GM23338 (cell line): ENCODE results near the gene ZFR2. TPM values are rescaled to one million over a fixed set of nuclear protein-coding genes. Genes with fewer than 3 reads are reported as not detected.

Experiments used
- ATAC-seq: fragments of 200-7000 bp; cut with Tn5 transposase; 3 replicates; pipeline ENCODE4 v1.9.1; 2020
- DNase-seq: peaks from one replicate; pipeline ENCODE4 v3.0.0-alpha.2; 2015; ENCODE audit warnings: low spot score
- H2AFZ ChIP-seq: fragments of 200-600 bp; sonication (generic); 2 replicates; pipeline ENCODE4 v1.8.0; 2016; ENCODE audit warnings: antibody characterized with exemption, mild to moderate bottlenecking, moderate library complexity
- H3F3A ChIP-seq: fragments of 200-600 bp; sonication (generic); replicated peaks from 2 replicates; pipeline ENCODE4 v1.8.0; 2017; ENCODE audit warnings: antibody characterized with exemption, mixed run types, low read depth
- H3K27ac ChIP-seq: fragments of 200-600 bp; sonication (generic); 2 replicates; pipeline ENCODE4 v1.6.1; 2016; ENCODE audit warnings: low read depth
- H3K27me3 ChIP-seq: fragments of 200-600 bp; sonication (generic); 2 replicates; pipeline ENCODE4 v1.8.0; 2016; ENCODE audit warnings: mild to moderate bottlenecking, mixed run types, moderate library complexity; ENCODE audit not compliant: insufficient read depth
- H3K36me3 ChIP-seq: fragments of 200-600 bp; sonication (generic); 2 replicates; pipeline ENCODE4 v1.8.0; 2016; ENCODE audit warnings: mild to moderate bottlenecking; ENCODE audit not compliant: insufficient read depth
- H3K4me1 ChIP-seq: fragments of 200-600 bp; sonication (generic); 2 replicates; pipeline ENCODE4 v1.8.0; 2016; ENCODE audit warnings: mild to moderate bottlenecking, moderate library complexity; ENCODE audit not compliant: insufficient read depth
- H3K4me2 ChIP-seq: fragments of 200-600 bp; sonication (generic); 2 replicates; pipeline ENCODE4 v1.7.1; 2017; ENCODE audit warnings: mixed run types
- H3K4me3 ChIP-seq: fragments of 200-600 bp; sonication (generic); 2 replicates; pipeline ENCODE4 v1.6.1; 2016; ENCODE audit warnings: mixed run types
- H3K79me2 ChIP-seq: fragments of 200-600 bp; sonication (generic); replicated peaks from 2 replicates; pipeline ENCODE4 v1.8.0; 2017; ENCODE audit warnings: mild to moderate bottlenecking; ENCODE audit not compliant: insufficient read depth
- H3K9me2 ChIP-seq: fragments of 200-600 bp; sonication (generic); 2 replicates; pipeline ENCODE4 v1.8.0; 2017; ENCODE audit not compliant: insufficient read depth
- H4K20me1 ChIP-seq: fragments of 200-600 bp; sonication (generic); replicated peaks from 2 replicates; pipeline ENCODE4 v1.8.0; 2017; ENCODE audit warnings: mild to moderate bottlenecking; ENCODE audit not compliant: insufficient read depth
- H3K27ac Mint-ChIP-seq: 2 replicates; pipeline ENCODE4 v1.8.0; 2020; ENCODE audit warnings: inconsistent platforms, mild to moderate bottlenecking, moderate library complexity, mixed read lengths
- H3K27me3 Mint-ChIP-seq: 3 replicates; pipeline ENCODE4 v1.8.0; 2022; ENCODE audit warnings: low read depth, mild to moderate bottlenecking, moderate library complexity, mixed read lengths, inconsistent platforms; ENCODE audit not compliant: insufficient read depth, poor library complexity
- H3K36me3 Mint-ChIP-seq: 3 replicates; pipeline ENCODE4 v1.8.0; 2021; ENCODE audit warnings: low read depth, mild to moderate bottlenecking, inconsistent platforms, moderate library complexity, mixed read lengths
- H3K4me1 Mint-ChIP-seq: 3 replicates; pipeline ENCODE4 v1.8.0; 2020; ENCODE audit warnings: mild to moderate bottlenecking, inconsistent platforms, mixed read lengths
- H3K4me3 Mint-ChIP-seq: 3 replicates; pipeline ENCODE4 v1.8.0; 2021; ENCODE audit warnings: moderate library complexity, mild to moderate bottlenecking, inconsistent platforms, mixed read lengths
- H3K9me3 Mint-ChIP-seq: 3 replicates; pipeline ENCODE4 v1.8.0; 2020; ENCODE audit warnings: moderate library complexity, mild to moderate bottlenecking, inconsistent platforms, mixed read lengths
- CTCF ChIP-seq, 2 experiments: fragments of 200-600 bp in 1 of 2; sonication (generic) in 1 of 2; conservative IDR thresholded peaks; 2 replicates each; pipeline versions ENCODE4 v1.5.1 to v1.6.1; 2016 to 2017; ENCODE audit warnings: antibody characterized with exemption in 2 of 2, low read depth in 2 of 2, mild to moderate bottlenecking in 2 of 2, moderate library complexity in 1 of 2
- EZH2phosphoT487 ChIP-seq: fragments of 200-600 bp; sonication (generic); IDR thresholded peaks from one replicate; pipeline ENCODE4 v1.8.1; 2018; ENCODE audit warnings: antibody characterized with exemption; ENCODE audit not compliant: unreplicated experiment
- JUNB ChIP-seq: IDR thresholded peaks from one replicate; pipeline ENCODE4 v1.6.1; 2016; ENCODE audit warnings: antibody characterized with exemption; ENCODE audit not compliant: unreplicated experiment
- POLR2AphosphoS5 ChIP-seq: IDR thresholded peaks from 2 replicates; pipeline ENCODE4 v1.6.1; 2016; ENCODE audit warnings: antibody characterized with exemption, low read depth
- REST ChIP-seq: IDR thresholded peaks from one replicate; pipeline ENCODE4 v1.6.1; 2018; ENCODE audit warnings: antibody characterized with exemption; ENCODE audit not compliant: unreplicated experiment
- ZNF114 ChIP-seq: fragments of 250-450 bp; sonication (Bioruptor Pico); IDR thresholded peaks from 2 replicates; pipeline ENCODE4 v1.5.0; 2020; ENCODE audit warnings: mild to moderate bottlenecking, moderate library complexity
- ZNF331 ChIP-seq: fragments of 250-450 bp; sonication (Bioruptor Pico); IDR thresholded peaks from 2 replicates; pipeline ENCODE4 v1.5.0; 2020; ENCODE audit warnings: low read depth, mild to moderate bottlenecking, moderate library complexity
- ZNF462 ChIP-seq: fragments of 250-450 bp; sonication (Bioruptor Pico); IDR thresholded peaks from 2 replicates; pipeline ENCODE4 v1.5.0; 2020; ENCODE audit warnings: mild to moderate bottlenecking, moderate library complexity
- polyA plus RNA-seq: library from polyadenylated mRNA; unstranded; fragments of >200 nt; fragmentation: Nextera tagmentation; extraction: Ambion mirVana; gene quantifications from 2 replicates; pipeline ENCODE4 v1.2.1, GENCODE V29; 2016
- total RNA-seq: library from RNA; depleted of rRNA; stranded (reverse); fragments of >200 nt; shearing (Covaris generic); gene quantifications from 2 replicates; pipeline ENCODE4 v1.2.3, GENCODE V29; 2014

The ZFR2 gene
- total and polyA plus RNA-seq, 2 experiments from 2014 or later, result 15.8 to 31.3 TPM

- TF ChIP-seq ZNF462 (CRISPR knock-in tag), result no peak
- TF ChIP-seq POLR2AphosphoS5, result no peak
- no peak for TF ChIP-seq JUNB
- TF ChIP-seq CTCF (conservative IDR thresholded peaks at IDR 0.05; ENCODE audit: low read depth in 2 of 2), result no peak
Measured at GRCh38 chr19:3768748-3769099, 100.1 kb downstream of the ZFR2 start (continued).

- Mint-ChIP-seq H3K36me3 (peaks cover 9% of the 10 kb centered on the region), H3K4me1 (peaks cover 8% of the 10 kb centered on the region), H3K27me3 (peaks cover 4% of the 10 kb centered on the region), H3K4me3 (no peak overlapping the region), H3K27ac (no peak overlapping the region), H3K9me3 (no peaks in the 10 kb centered on the region; the same call in 1 of the 3 replicates)
- no peaks in the 10 kb centered on the region; the same call in 1 of the 2 replicates for H4K20me1 ChIP-seq
- ATAC-seq, result no peak
- no peak overlapping the region for H3K4me3 ChIP-seq
- H3F3A ChIP-seq, result 0 out of 2 replicates have a peak, but pooled peaks cover 4% of the 10 kb centered on the region
- no peak for DNase-seq
- no peak overlapping the region for H2AFZ ChIP-seq
- no peak overlapping the region for H3K27ac ChIP-seq
- no peaks in the 10 kb centered on the region for H3K36me3 ChIP-seq
- H3K4me2 ChIP-seq, result no peak overlapping the region
- H3K4me1 ChIP-seq, result no peaks in the 10 kb centered on the region
- peaks cover 7% of the 10 kb centered on the region; the same call in 1 of the 2 replicates for H3K79me2 ChIP-seq
- no peaks in the 10 kb centered on the region for H3K27me3 ChIP-seq
- no peaks in the 10 kb centered on the region; the same call in 1 of the 2 replicates for H3K9me2 ChIP-seq
- TF ChIP-seq POLR2AphosphoS5, result no peak
- no peak for TF ChIP-seq JUNB
- no peak for TF ChIP-seq EZH2phosphoT487
- no peak for TF ChIP-seq ZNF114 (CRISPR knock-in tag)
- TF ChIP-seq REST, result no peak
- TF ChIP-seq CTCF (conservative IDR thresholded peaks at IDR 0.05; ENCODE audit: low read depth in 2 of 2), result no peak
- TF ChIP-seq ZNF331 (CRISPR knock-in tag), result no peak
Measured at GRCh38 chr19:3768015-3768747, 100.7 kb downstream of the ZFR2 start.
